ENCODE measurements around the gene KNL1.

DNA sequence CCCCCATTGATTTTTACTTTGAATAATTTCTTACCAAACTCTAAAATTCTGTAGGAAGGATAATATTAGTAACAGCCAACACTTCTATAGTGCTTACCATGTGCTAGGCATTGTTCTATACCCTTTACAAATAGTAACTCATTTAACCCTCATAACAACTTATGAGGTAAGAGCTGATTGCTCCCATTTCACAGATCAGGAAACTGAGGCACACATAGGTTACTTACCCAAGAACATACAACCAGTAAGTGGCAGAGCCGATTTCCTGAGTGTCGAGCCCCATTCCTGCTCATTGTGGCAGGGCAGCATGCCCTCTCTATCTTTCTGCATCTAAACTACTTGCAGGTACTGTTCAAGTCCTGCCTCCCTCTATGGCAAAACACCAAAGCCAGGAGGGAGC lies 38.2 kb upstream of the KNL1 start:
- TF ChIP-seq, protein P1, sequence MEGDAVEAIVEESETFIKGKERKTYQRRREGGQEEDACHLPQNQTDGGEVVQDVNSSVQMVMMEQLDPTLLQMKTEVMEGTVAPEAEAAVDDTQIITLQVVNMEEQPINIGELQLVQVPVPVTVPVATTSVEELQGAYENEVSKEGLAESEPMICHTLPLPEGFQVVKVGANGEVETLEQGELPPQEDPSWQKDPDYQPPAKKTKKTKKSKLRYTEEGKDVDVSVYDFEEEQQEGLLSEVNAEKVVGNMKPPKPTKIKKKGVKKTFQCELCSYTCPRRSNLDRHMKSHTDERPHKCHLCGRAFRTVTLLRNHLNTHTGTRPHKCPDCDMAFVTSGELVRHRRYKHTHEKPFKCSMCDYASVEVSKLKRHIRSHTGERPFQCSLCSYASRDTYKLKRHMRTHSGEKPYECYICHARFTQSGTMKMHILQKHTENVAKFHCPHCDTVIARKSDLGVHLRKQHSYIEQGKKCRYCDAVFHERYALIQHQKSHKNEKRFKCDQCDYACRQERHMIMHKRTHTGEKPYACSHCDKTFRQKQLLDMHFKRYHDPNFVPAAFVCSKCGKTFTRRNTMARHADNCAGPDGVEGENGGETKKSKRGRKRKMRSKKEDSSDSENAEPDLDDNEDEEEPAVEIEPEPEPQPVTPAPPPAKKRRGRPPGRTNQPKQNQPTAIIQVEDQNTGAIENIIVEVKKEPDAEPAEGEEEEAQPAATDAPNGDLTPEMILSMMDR (IDR thresholded peaks at IDR 0.05 in 4 of 5, conservative IDR thresholded peaks at IDR 0.05 in 1 of 5), result no peak
- no peak for TF ChIP-seq POLR2A (IDR thresholded peaks at IDR 0.05)

All from gastrocnemius medialis (tissue), 4 donors.